Karpas-422 (cell line): Measurements from ENCODE around the gene TMEM30B. TPM values are rescaled to one million over a fixed set of nuclear protein-coding genes. Genes with fewer than 3 reads are reported as not detected.
A peak's percentile ranks its signal among the peaks of the same experiment; 100 is the strongest.

Experiments
- DNase-seq: peaks from one replicate; pipeline ENCODE4 v3.0.0-alpha.2; 2015
- H2AFZ ChIP-seq: fragments of 200-600 bp; sonication (generic); 2 replicates; pipeline ENCODE4 v1.6.1; 2014; ENCODE audit warnings: antibody characterized with exemption, low read length, mixed read lengths
- H3K27ac ChIP-seq: fragments of 200-600 bp; sonication (generic); 2 replicates; pipeline ENCODE4 v1.5.1; 2014; ENCODE audit warnings: mild to moderate bottlenecking, low read length, moderate library complexity
- H3K27me3 ChIP-seq: fragments of 200-600 bp; sonication (generic); 2 replicates; pipeline ENCODE4 v1.6.1; 2014; ENCODE audit warnings: low read length, mixed read lengths
- H3K36me3 ChIP-seq: fragments of 200-600 bp; sonication (generic); 2 replicates; pipeline ENCODE4 v1.6.1; 2014; ENCODE audit warnings: low read length, mixed read lengths; ENCODE audit not compliant: insufficient read depth
- H3K4me1 ChIP-seq: fragments of 200-600 bp; sonication (generic); 2 replicates; pipeline ENCODE4 v1.6.1; 2014; ENCODE audit warnings: mild to moderate bottlenecking, low read length, mixed read lengths
- H3K4me2 ChIP-seq: fragments of 200-600 bp; sonication (generic); 2 replicates; pipeline ENCODE4 v1.6.1; 2014; ENCODE audit warnings: low read length, low read depth, mild to moderate bottlenecking; ENCODE audit not compliant: poor library complexity, severe bottlenecking
- H3K4me3 ChIP-seq: fragments of 200-600 bp; sonication (generic); 2 replicates; pipeline ENCODE4 v1.5.1; 2014; ENCODE audit warnings: mild to moderate bottlenecking, antibody characterized with exemption, low read length, mixed read lengths
- H3K79me2 ChIP-seq: fragments of 200-600 bp; sonication (generic); 2 replicates; pipeline ENCODE4 v1.6.1; 2014; ENCODE audit warnings: mild to moderate bottlenecking, low read length, mixed read lengths
- H3K9ac ChIP-seq: fragments of 200-600 bp; sonication (generic); 2 replicates; pipeline ENCODE4 v1.6.0; 2014; ENCODE audit warnings: low read length
- H3K9me2 ChIP-seq: fragments of 200-600 bp; sonication (generic), shearing (Covaris generic); replicated peaks from 2 replicates; pipeline ENCODE4 v1.6.0; 2014; ENCODE audit warnings: mild to moderate bottlenecking, low read length, moderate library complexity; ENCODE audit not compliant: insufficient read depth
- H3K9me3 ChIP-seq: fragments of 300-700, 200-600 bp; sonication (generic); 2 replicates; pipeline ENCODE4 v1.6.1; 2014; ENCODE audit warnings: low read length, mixed read lengths
- H4K20me1 ChIP-seq: fragments of 200-600 bp; sonication (generic); 2 replicates; pipeline ENCODE4 v1.6.1; 2014; ENCODE audit warnings: mild to moderate bottlenecking, antibody characterized with exemption, low read length, low read depth; ENCODE audit not compliant: insufficient read depth
- total RNA-seq: library from RNA; depleted of rRNA; stranded (reverse); fragments of >200 nt; shearing (Covaris generic); gene quantifications from 2 replicates; pipeline ENCODE4 v1.2.3, GENCODE V29; 2014; ENCODE audit warnings: low replicate concordance

TMEM30B gene
- total RNA-seq, 1 experiment from 2014 or later = not detected

GRCh38 chr14:61280526-61281185 is 482 bp downstream of the TMEM30B start:
- Histone ChIP-seq H3K4me2 (no peak overlapping the region), H3K27ac (no peak overlapping the region)

DNA sequence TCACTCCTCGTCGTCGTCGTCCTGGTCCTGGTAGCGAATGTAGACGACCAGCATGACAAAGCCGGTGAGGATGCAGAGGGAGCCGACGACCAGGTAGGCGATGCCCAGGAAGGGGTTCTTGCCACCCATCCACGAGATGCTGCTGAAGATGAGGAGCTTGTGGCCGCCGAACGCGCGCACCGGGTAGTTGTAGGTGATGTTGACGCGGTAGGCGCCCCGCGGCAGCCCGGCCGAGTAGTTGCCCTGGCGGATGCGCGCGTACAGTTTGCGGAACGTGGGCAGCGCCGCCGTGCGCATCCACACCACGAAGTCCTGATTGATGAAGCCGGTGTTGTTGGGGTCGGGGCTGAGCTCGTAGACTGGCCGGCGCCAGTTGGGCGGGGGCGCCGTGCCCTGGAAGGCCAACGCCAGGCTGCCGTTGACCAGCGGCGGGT is 1.0 kb downstream of the TMEM30B start:
- Histone ChIP-seq H3K4me2 (no peak overlapping the region), H3K27ac (no peak overlapping the region), H3K4me1 (peaks cover 3% of the 10 kb centered on the region; the same call in 1 of the 2 replicates), H3K27me3 (no peaks in the 10 kb centered on the region), H3K36me3 (no peaks in the 10 kb centered on the region), H3K9ac (no peak overlapping the region), H3K4me3 (no peak overlapping the region), H3K9me2 (no peaks in the 10 kb centered on the region), H3K79me2 (no peaks in the 10 kb centered on the region), H2AFZ (no peak overlapping the region), H3K9me3 (no peaks in the 10 kb centered on the region), H4K20me1 (no peaks in the 10 kb centered on the region)
- DNase-seq = no peak

More at GRCh38 chr14:61280526-61281185, 482 bp downstream of the TMEM30B start:
- Histone ChIP-seq H4K20me1 (no peaks in the 10 kb centered on the region), H2AFZ (no peak overlapping the region), H3K9ac (no peak overlapping the region), H3K4me1 (peaks cover 5% of the 10 kb centered on the region), H3K9me3 (no peaks in the 10 kb centered on the region), H3K79me2 (no peaks in the 10 kb centered on the region), H3K9me2 (no peaks in the 10 kb centered on the region), H3K27me3 (no peaks in the 10 kb centered on the region), H3K4me3 (no peak overlapping the region), H3K36me3 (no peaks in the 10 kb centered on the region)
- no peak for DNase-seq

- H3K4me2 ChIP-seq = no peak overlapping the region
- H3K79me2 ChIP-seq = no peaks in the 10 kb centered on the region
- H3K9ac ChIP-seq = no peak overlapping the region
- H3K9me2 ChIP-seq = no peaks in the 10 kb centered on the region
- no peak overlapping the region for H3K27ac ChIP-seq
- peaks cover 2% of the 10 kb centered on the region; the same call in 1 of the 2 replicates for H3K4me1 ChIP-seq
- H3K9me3 ChIP-seq = no peaks in the 10 kb centered on the region
- H4K20me1 ChIP-seq = no peaks in the 10 kb centered on the region
- no peaks in the 10 kb centered on the region for H3K27me3 ChIP-seq
- no peak for DNase-seq
- H3K4me3 ChIP-seq = no peak overlapping the region
- no peak overlapping the region for H2AFZ ChIP-seq
- H3K36me3 ChIP-seq = no peaks in the 10 kb centered on the region
Measured at GRCh38 chr14:61279082-61279481, 2.1 kb downstream of the TMEM30B start.

DNA sequence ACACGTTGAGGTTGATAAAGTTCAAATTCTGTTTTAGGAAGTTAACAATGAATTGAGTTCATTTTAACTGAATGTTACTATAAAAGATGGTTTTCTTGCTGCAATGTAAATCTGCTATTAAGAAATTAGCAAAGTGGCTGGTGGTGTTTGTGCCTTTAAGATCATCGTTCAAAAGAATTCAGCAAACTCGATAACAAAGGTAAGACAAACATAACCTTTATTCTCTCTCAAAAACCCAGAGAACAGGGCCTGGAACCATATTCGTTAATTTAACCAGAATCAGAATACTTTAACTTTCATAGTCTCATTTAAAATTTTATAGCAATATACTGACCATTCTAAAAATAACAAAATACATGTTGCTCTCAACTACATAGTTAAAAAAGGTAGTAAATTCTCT is 3.4 kb downstream of the TMEM30B start:
- Histone ChIP-seq H3K79me2 (no peaks in the 10 kb centered on the region), H3K9ac (no peak overlapping the region), H4K20me1 (no peaks in the 10 kb centered on the region), H2AFZ (0 out of 2 replicates have a peak overlapping the region, but pooled peaks have one; percentile 2), H3K4me2 (no peak overlapping the region), H3K36me3 (no peaks in the 10 kb centered on the region), H3K9me3 (no peaks in the 10 kb centered on the region), H3K27me3 (no peaks in the 10 kb centered on the region), H3K9me2 (no peaks in the 10 kb centered on the region), H3K4me1 (no peaks in the 10 kb centered on the region), H3K27ac (no peak overlapping the region), H3K4me3 (no peak overlapping the region)
- no peak for DNase-seq

GRCh38 chr14:61277232-61277631 is 3.9 kb downstream of the TMEM30B start:
- Histone ChIP-seq H3K36me3 (no peaks in the 10 kb centered on the region), H4K20me1 (no peaks in the 10 kb centered on the region), H3K9me2 (no peaks in the 10 kb centered on the region), H3K9me3 (no peaks in the 10 kb centered on the region), H2AFZ (0 out of 2 replicates have a peak overlapping the region, but pooled peaks have one; percentile 2), H3K4me2 (no peak overlapping the region), H3K9ac (no peak overlapping the region), H3K4me3 (no peak overlapping the region), H3K79me2 (no peaks in the 10 kb centered on the region), H3K4me1 (no peaks in the 10 kb centered on the region), H3K27ac (no peak overlapping the region), H3K27me3 (no peaks in the 10 kb centered on the region)
- no peak for DNase-seq

- Histone ChIP-seq H3K27ac (no peak overlapping the region), H3K27me3 (no peaks in the 10 kb centered on the region), H3K36me3 (no peaks in the 10 kb centered on the region), H2AFZ (no peak overlapping the region), H4K20me1 (no peaks in the 10 kb centered on the region), H3K79me2 (no peaks in the 10 kb centered on the region), H3K4me2 (no peak overlapping the region), H3K4me1 (peaks cover 12% of the 10 kb centered on the region), H3K9ac (no peak overlapping the region), H3K9me2 (no peaks in the 10 kb centered on the region), H3K4me3 (no peak overlapping the region), H3K9me3 (no peaks in the 10 kb centered on the region)
- DNase-seq = no peak
Measured at GRCh38 chr14:61271552-61271951, 9.6 kb downstream of the TMEM30B start.

DNA sequence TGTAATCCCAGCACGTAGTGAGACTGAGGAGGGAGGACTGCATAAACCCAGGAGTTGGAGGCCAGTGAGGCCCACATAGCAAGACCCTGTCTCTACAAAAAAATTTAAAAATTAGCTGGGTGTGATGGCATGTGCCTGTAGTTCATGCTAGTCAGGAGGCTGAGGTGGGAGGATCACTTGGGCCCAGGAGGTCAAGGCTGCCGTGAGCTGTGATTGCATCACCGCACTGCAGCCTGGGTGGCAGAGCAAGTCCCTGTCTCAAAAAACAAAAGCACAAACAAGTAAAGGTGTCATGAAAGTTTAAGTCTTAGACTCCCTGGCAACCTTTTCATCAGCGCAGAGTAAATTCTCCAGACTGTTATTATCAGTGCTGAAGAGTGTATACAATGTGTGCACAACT is 10.4 kb downstream of the TMEM30B start:
- H3K4me2 ChIP-seq = no peak overlapping the region
- H3K27me3 ChIP-seq = no peaks in the 10 kb centered on the region
- no peaks in the 10 kb centered on the region for H3K9me3 ChIP-seq
- no peaks in the 10 kb centered on the region for H4K20me1 ChIP-seq
- no peaks in the 10 kb centered on the region for H3K36me3 ChIP-seq
- no peak overlapping the region for H3K27ac ChIP-seq
- H3K4me3 ChIP-seq = no peak overlapping the region
- no peaks in the 10 kb centered on the region for H3K79me2 ChIP-seq
- H3K9me2 ChIP-seq = no peaks in the 10 kb centered on the region
- peaks cover 12% of the 10 kb centered on the region for H3K4me1 ChIP-seq
- no peak overlapping the region for H3K9ac ChIP-seq
- DNase-seq = no peak
- no peak overlapping the region for H2AFZ ChIP-seq

DNA sequence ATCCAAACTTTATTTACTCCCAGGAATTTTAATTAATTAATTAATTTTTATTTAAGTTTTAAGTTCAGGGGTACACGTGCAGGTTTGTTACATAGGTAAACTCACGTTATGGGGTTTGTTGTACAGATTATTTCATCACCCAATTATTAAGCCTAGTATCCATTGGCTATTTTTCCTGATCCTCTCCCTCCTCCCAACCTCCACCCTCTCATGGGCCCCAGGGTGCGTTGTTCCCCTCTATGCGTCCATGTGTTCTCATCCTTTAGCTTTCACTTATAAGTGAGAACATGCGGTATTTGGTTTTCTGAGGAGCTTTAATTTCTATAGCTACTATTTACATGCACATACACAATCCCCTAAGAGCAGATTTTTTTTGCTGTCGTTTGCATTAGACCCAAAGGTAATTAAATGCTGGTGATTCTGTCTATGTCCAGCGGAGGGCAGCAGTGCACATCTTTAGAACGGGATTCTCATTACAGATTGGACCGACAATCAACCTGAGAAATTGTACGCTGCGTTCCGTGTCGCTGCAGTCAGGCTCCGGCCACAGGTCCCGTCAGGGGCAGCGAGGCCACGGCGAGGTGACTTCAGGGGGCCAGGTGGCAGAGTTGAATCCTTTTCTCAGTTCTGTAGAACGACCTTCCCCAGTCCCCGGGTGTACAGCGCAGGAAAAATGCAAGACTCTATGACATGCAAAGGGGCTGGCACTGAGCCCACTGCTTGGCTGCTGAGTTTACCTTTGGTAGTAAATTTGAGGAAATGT is 11.6 kb downstream of the TMEM30B start:
- no peaks in the 10 kb centered on the region for H3K27me3 ChIP-seq
- peak overlapping the region; percentile 54 for H3K9ac ChIP-seq
- H3K9me3 ChIP-seq = no peaks in the 10 kb centered on the region
- peak overlapping the region; percentile 68 for H3K4me2 ChIP-seq
- peaks cover 12% of the 10 kb centered on the region for H3K4me1 ChIP-seq
- no peaks in the 10 kb centered on the region for H3K9me2 ChIP-seq
- H2AFZ ChIP-seq = peak overlapping the region; percentile 80; the same call in 1 of the 2 replicates
- H3K79me2 ChIP-seq = no peaks in the 10 kb centered on the region
- H3K27ac ChIP-seq = no peak overlapping the region
- no peaks in the 10 kb centered on the region for H4K20me1 ChIP-seq
- DNase-seq = peak; percentile 97
- H3K4me3 ChIP-seq = peak overlapping the region; percentile 58; the same call in 1 of the 2 replicates
- H3K36me3 ChIP-seq = no peaks in the 10 kb centered on the region
